PC-3 (cell line): ENCODE data around the gene APC. TPM values are rescaled to one million over a fixed set of nuclear protein-coding genes. Genes with fewer than 3 reads are reported as not detected.
"Not testable (repeated sequence)": the region's sequence is repeated elsewhere in the genome, so short reads cannot be mapped to it uniquely, and the experiment has no call there.

Experiments used
- ATAC-seq: fragments of 200-7000 bp; cut with Tn5 transposase; 2 replicates; pipeline ENCODE4 v1.9.1; 2020; ENCODE audit warnings: mild to moderate bottlenecking, moderate library complexity
- BruUV-seq: library from RNA; stranded (reverse); fragments of 400-500 nt; replicated peaks from 2 replicates; lab custom pipeline; 2021; lab: Mats Ljungman, UMichigan
- CTCF ChIA-PET: fragments of 300-600 bp; sonication (Branson Sonifier 250); formaldehyde crosslinking; loops from one replicate; lab custom pipeline; 2022; ENCODE audit warnings: antibody characterized with exemption; lab: Charles Lee
- POLR2A ChIA-PET: fragments of 300-600 bp; sonication (Branson Sonifier 250); formaldehyde crosslinking; loops from one replicate; lab custom pipeline; 2022; ENCODE audit warnings: antibody characterized with exemption; ENCODE audit not compliant: unreplicated experiment; lab: Charles Lee
- DNase-seq: peaks from one replicate; pipeline ENCODE4 v3.0.0-alpha.2; 2015
- H2AFZ ChIP-seq: fragments of 300-600 bp; sonication (generic); 2 replicates; pipeline ENCODE4 v1.6.0; 2016; ENCODE audit warnings: antibody characterized with exemption, low read length
- H3F3A ChIP-seq: fragments of 300-600 bp; sonication (generic); one replicate; pipeline ENCODE4 v1.6.0; 2017; ENCODE audit warnings: antibody characterized with exemption, low read length, control low read depth, mild to moderate bottlenecking; ENCODE audit not compliant: unreplicated experiment
- H3K27ac ChIP-seq: fragments of 300-600 bp; sonication (generic); 2 replicates; pipeline ENCODE4 v1.5.1; 2016; ENCODE audit warnings: mild to moderate bottlenecking, low read length
- H3K27me3 ChIP-seq: fragments of 300-600 bp; sonication (generic); 2 replicates; pipeline ENCODE4 v1.6.1; 2016; ENCODE audit warnings: low read length, mixed read lengths
- H3K36me3 ChIP-seq: fragments of 300-600 bp; sonication (generic); 2 replicates; pipeline ENCODE4 v1.6.1; 2016; ENCODE audit warnings: low read depth, mixed run types, low read length, mixed read lengths
- H3K4me1 ChIP-seq: fragments of 300-600 bp; sonication (generic); 2 replicates; pipeline ENCODE4 v1.5.1; 2016; ENCODE audit warnings: low read length; ENCODE audit not compliant: insufficient read depth
- H3K4me2 ChIP-seq: fragments of 300-600 bp; sonication (generic); 2 replicates; pipeline ENCODE4 v1.6.0; 2016; ENCODE audit warnings: low read length
- H3K4me3 ChIP-seq: fragments of 300-600 bp; sonication (generic); 2 replicates; pipeline ENCODE4 v1.5.1; 2016; ENCODE audit warnings: mild to moderate bottlenecking, low read length, mixed read lengths
- H3K79me2 ChIP-seq: fragments of 300-600 bp; sonication (generic); 2 replicates; pipeline ENCODE4 v1.6.1; 2017; ENCODE audit warnings: low read length, mixed read lengths
- H3K9ac ChIP-seq: fragments of 300-600 bp; sonication (generic); 2 replicates; pipeline ENCODE4 v1.6.0; 2016; ENCODE audit warnings: mild to moderate bottlenecking, low read length
- H3K9me2 ChIP-seq: fragments of 300-600 bp; sonication (generic); replicated peaks from 2 replicates; pipeline ENCODE4 v1.6.1; 2016; ENCODE audit warnings: mixed run types, low read length, mixed read lengths
- H3K9me3 ChIP-seq: fragments of 300-600 bp; sonication (generic); 2 replicates; pipeline ENCODE4 v1.6.1; 2016; ENCODE audit warnings: low read length, mixed read lengths
- H4K20me1 ChIP-seq: fragments of 300-600 bp; sonication (generic); 2 replicates; pipeline ENCODE4 v1.6.1; 2016; ENCODE audit warnings: low read length, mixed read lengths
- EZH2 ChIP-seq: fragments of 300-600 bp; sonication (generic); IDR thresholded peaks from one replicate; pipeline ENCODE4 v1.6.1; 2017; ENCODE audit warnings: antibody characterized with exemption, mild to moderate bottlenecking, low read length; ENCODE audit not compliant: unreplicated experiment
- EZH2phosphoT487 ChIP-seq: fragments of 300-600 bp; sonication (generic); IDR thresholded peaks from 2 replicates; pipeline ENCODE4 v1.6.1; 2018; ENCODE audit warnings: mild to moderate bottlenecking, antibody characterized with exemption, low read length, borderline replicate concordance
- intact Hi-C: fragments of 100-400 bp; cut with micrococcal nuclease; formaldehyde crosslinking; loops from 2 replicates; pipeline ENCODE4 v1.9.0; 2023
- total RNA-seq: library from RNA; depleted of rRNA; stranded (reverse); fragments of >200 nt; gene quantifications from 2 replicates; pipeline ENCODE4 v1.2.3, GENCODE V29; 2014
- TF ChIP-seq, protein P1 (sequence below): fragments of 300-600 bp; sonication (generic); conservative IDR thresholded peaks from 2 replicates; pipeline ENCODE4 v1.5.1; 2017; ENCODE audit warnings: antibody characterized with exemption, low read depth, mild to moderate bottlenecking, low read length

APC gene
- total RNA-seq, 1 experiment from 2014 or later, result 31.7 TPM

- H3K9me2 ChIP-seq, result no peaks in the 10 kb centered on the region
- no peaks in the 10 kb centered on the region for H3F3A ChIP-seq
- no peak for TF ChIP-seq EZH2phosphoT487
- TF ChIP-seq, protein P1, sequence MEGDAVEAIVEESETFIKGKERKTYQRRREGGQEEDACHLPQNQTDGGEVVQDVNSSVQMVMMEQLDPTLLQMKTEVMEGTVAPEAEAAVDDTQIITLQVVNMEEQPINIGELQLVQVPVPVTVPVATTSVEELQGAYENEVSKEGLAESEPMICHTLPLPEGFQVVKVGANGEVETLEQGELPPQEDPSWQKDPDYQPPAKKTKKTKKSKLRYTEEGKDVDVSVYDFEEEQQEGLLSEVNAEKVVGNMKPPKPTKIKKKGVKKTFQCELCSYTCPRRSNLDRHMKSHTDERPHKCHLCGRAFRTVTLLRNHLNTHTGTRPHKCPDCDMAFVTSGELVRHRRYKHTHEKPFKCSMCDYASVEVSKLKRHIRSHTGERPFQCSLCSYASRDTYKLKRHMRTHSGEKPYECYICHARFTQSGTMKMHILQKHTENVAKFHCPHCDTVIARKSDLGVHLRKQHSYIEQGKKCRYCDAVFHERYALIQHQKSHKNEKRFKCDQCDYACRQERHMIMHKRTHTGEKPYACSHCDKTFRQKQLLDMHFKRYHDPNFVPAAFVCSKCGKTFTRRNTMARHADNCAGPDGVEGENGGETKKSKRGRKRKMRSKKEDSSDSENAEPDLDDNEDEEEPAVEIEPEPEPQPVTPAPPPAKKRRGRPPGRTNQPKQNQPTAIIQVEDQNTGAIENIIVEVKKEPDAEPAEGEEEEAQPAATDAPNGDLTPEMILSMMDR, result no peak
- intact Hi-C loops, result no loop called here
- no peak overlapping the region for H2AFZ ChIP-seq
- H3K36me3 ChIP-seq, result no peaks in the 10 kb centered on the region
- DNase-seq (no peak), ATAC-seq (no peak)
- ChIA-PET POLR2A (no interaction called here), CTCF (no interaction called here)
- peaks cover 13% of the 10 kb centered on the region for H3K4me1 ChIP-seq
- H4K20me1 ChIP-seq, result no peaks in the 10 kb centered on the region
- no peaks in the 10 kb centered on the region for H3K27me3 ChIP-seq
- H3K4me3 ChIP-seq, result no peak overlapping the region
- H3K9me3 ChIP-seq, result no peaks in the 10 kb centered on the region
- no peak overlapping the region for H3K4me2 ChIP-seq
- H3K79me2 ChIP-seq, result peaks cover 89% of the 10 kb centered on the region
- H3K9ac ChIP-seq, result no peak overlapping the region
- no peak overlapping the region for H3K27ac ChIP-seq
- BruUV-seq, result no TSS peak
These were observed 26.2 kb upstream of the APC start for GRCh38 chr5:112711436-112711835.

DNA sequence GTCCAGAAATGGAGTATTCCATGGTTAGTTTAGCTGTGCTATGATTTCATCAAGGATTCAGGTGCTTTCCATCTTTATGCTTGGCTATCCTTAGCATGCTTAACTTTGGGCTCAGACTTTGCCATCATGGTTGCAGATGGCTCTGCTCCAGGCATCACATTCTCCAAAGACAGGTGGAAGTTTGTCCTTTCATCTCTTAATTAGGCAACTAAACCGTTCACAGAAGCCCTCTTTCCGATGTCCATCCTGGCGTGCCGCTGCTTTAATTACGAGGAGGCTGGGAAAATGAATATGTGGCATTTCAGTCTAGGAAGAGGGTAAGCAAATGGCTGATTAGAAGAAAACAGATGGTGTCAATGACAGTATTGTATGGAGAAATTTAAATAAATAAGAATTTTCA lies 24.5 kb upstream of the APC start:
- no peak overlapping the region for H2AFZ ChIP-seq
- no peak overlapping the region for H3K27ac ChIP-seq
- H3F3A ChIP-seq, result no peaks in the 10 kb centered on the region
- peaks cover 6% of the 10 kb centered on the region; the same call in 1 of the 2 replicates for H3K4me1 ChIP-seq
- H3K36me3 ChIP-seq, result no peaks in the 10 kb centered on the region
- no peaks in the 10 kb centered on the region for H3K9me3 ChIP-seq
- ATAC-seq (no peak), DNase-seq (no peak)
- no peak overlapping the region for H3K4me2 ChIP-seq
- no peaks in the 10 kb centered on the region for H4K20me1 ChIP-seq
- H3K79me2 ChIP-seq, result peaks cover 97% of the 10 kb centered on the region
- H3K9me2 ChIP-seq, result no peaks in the 10 kb centered on the region
- ChIA-PET POLR2A (no interaction called here), CTCF (no interaction called here)
- TF ChIP-seq, protein P1, result no peak
- TF ChIP-seq EZH2 (no peak), EZH2phosphoT487 (no peak)
- no peak overlapping the region for H3K9ac ChIP-seq
- intact Hi-C loops, result no loop called here
- H3K27me3 ChIP-seq, result no peaks in the 10 kb centered on the region
- H3K4me3 ChIP-seq, result no peak overlapping the region
- BruUV-seq, result no TSS peak

DNA sequence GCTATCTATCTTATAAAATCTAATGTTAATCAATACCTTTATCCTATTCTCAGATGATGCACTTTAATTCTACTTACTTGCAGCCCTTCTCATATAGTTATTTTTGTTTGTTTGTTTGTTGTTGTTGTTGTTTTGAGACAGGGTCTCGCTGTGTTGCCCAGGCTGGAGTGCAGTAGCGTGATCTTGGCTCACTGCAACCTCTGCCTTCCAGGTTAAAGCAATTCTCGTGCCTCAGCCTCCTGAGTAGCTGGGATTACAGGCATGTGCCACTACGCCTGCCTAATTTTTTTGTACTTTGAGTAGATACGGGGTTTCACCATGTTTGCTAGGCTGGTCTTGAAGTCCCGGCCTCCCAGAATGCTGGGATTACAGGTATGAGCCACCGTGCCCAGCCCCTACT lies 20.8 kb upstream of the APC start:
- CTCF ChIA-PET, intact Hi-C loops, H3K9me3 ChIP-seq, H3K4me2 ChIP-seq, H3K4me1 ChIP-seq, H3K27me3 ChIP-seq, POLR2A ChIA-PET, H3K36me3 ChIP-seq, H3K9ac ChIP-seq, BruUV-seq, DNase-seq, H3K9me2 ChIP-seq, H3K4me3 ChIP-seq, H4K20me1 ChIP-seq, H3F3A ChIP-seq, ATAC-seq, H3K27ac ChIP-seq, H2AFZ ChIP-seq: not testable (repeated sequence)
- peaks cover 84% of the 10 kb centered on the region for H3K79me2 ChIP-seq
